HEK293 (cell line): ENCODE data around the gene NIP7.

Source experiments
- BCL11B ChIP-seq: fragments of 450-650 bp; formaldehyde crosslinking; IDR thresholded peaks from 2 replicates; pipeline ENCODE4 v1.5.1; 2016; ENCODE audit warnings: low read depth, missing biosample characterization, missing genetic modification characterization
- BCL6B ChIP-seq: fragments of 450-650 bp; formaldehyde crosslinking; IDR thresholded peaks from 2 replicates; pipeline ENCODE4 v1.5.1; 2017; ENCODE audit warnings: missing biosample characterization, missing genetic modification characterization
- CTCF ChIP-seq: fragments of 450-650 bp; formaldehyde crosslinking; IDR thresholded peaks from 2 replicates; pipeline ENCODE4 v1.5.1; 2016; ENCODE audit warnings: missing biosample characterization, missing genetic modification characterization
- KLF1 ChIP-seq: fragments of 450-650 bp; formaldehyde crosslinking; IDR thresholded peaks from 2 replicates; pipeline ENCODE4 v1.5.1; 2016; ENCODE audit warnings: missing biosample characterization, missing genetic modification characterization
- KLF16 ChIP-seq: fragments of 450-650 bp; formaldehyde crosslinking; IDR thresholded peaks from 2 replicates; pipeline ENCODE4 v1.5.1; 2017; ENCODE audit warnings: missing biosample characterization, missing genetic modification characterization
- KLF8 ChIP-seq: fragments of 450-650 bp; formaldehyde crosslinking; IDR thresholded peaks from 2 replicates; pipeline ENCODE4 v1.5.1; 2016; ENCODE audit warnings: missing biosample characterization, missing genetic modification characterization
- MZF1 ChIP-seq: fragments of 450-650 bp; formaldehyde crosslinking; IDR thresholded peaks from 2 replicates; pipeline ENCODE4 v1.5.1; 2017; ENCODE audit warnings: missing biosample characterization, missing genetic modification characterization, borderline replicate concordance
- SALL2 ChIP-seq: fragments of 450-650 bp; formaldehyde crosslinking; IDR thresholded peaks from 2 replicates; pipeline ENCODE4 v1.5.0; 2017; ENCODE audit warnings: missing biosample characterization, mild to moderate bottlenecking, missing genetic modification characterization, borderline replicate concordance
- WT1 ChIP-seq: fragments of 450-650 bp; formaldehyde crosslinking; IDR thresholded peaks from 2 replicates; pipeline ENCODE4 v1.5.1; 2016; ENCODE audit warnings: missing biosample characterization, missing genetic modification characterization
- ZBTB26 ChIP-seq: fragments of 450-650 bp; formaldehyde crosslinking; optimal IDR thresholded peaks from 2 replicates; pipeline ENCODE3; 2016; ENCODE audit warnings: missing biosample characterization, mild to moderate bottlenecking, missing genetic modification characterization
- ZNF133 ChIP-seq: fragments of 450-650 bp; formaldehyde crosslinking; IDR thresholded peaks from 2 replicates; pipeline ENCODE4 v1.5.1; 2016; ENCODE audit warnings: missing biosample characterization, missing genetic modification characterization
- ZNF138 ChIP-seq: fragments of 450-650 bp; formaldehyde crosslinking; IDR thresholded peaks from 2 replicates; pipeline ENCODE4 v1.5.1; 2016; ENCODE audit warnings: missing biosample characterization, missing genetic modification characterization, borderline replicate concordance
- ZNF214 ChIP-seq: fragments of 450-650 bp; formaldehyde crosslinking; IDR thresholded peaks from 2 replicates; pipeline ENCODE4 v1.5.1; 2017; ENCODE audit warnings: missing biosample characterization, mild to moderate bottlenecking, missing genetic modification characterization, borderline replicate concordance
- ZNF24 ChIP-seq: fragments of 450-650 bp; formaldehyde crosslinking; IDR thresholded peaks from 2 replicates; pipeline ENCODE4 v1.5.1; 2016; ENCODE audit warnings: missing biosample characterization, missing genetic modification characterization
- ZNF292 ChIP-seq: fragments of 450-650 bp; formaldehyde crosslinking; IDR thresholded peaks from 2 replicates; pipeline ENCODE4 v1.5.1; 2016; ENCODE audit warnings: low read depth, missing biosample characterization, missing genetic modification characterization, borderline replicate concordance
- ZNF302 ChIP-seq: fragments of 450-650 bp; formaldehyde crosslinking; IDR thresholded peaks from 2 replicates; pipeline ENCODE4 v1.5.1; 2016; ENCODE audit warnings: missing biosample characterization, missing genetic modification characterization, low read depth
- ZNF544 ChIP-seq: fragments of 450-650 bp; formaldehyde crosslinking; IDR thresholded peaks from 2 replicates; pipeline ENCODE4 v1.5.0; 2017; ENCODE audit warnings: missing biosample characterization, missing genetic modification characterization
- ZNF549 ChIP-seq: fragments of 450-650 bp; IDR thresholded peaks from 2 replicates; pipeline ENCODE4 v1.5.1; 2018; ENCODE audit warnings: missing biosample characterization, missing genetic modification characterization, mild to moderate bottlenecking, inconsistent platforms, moderate library complexity
- ZNF610 ChIP-seq: fragments of 450-650 bp; formaldehyde crosslinking; IDR thresholded peaks from 2 replicates; pipeline ENCODE4 v1.5.1; 2016; ENCODE audit warnings: missing biosample characterization, missing genetic modification characterization, borderline replicate concordance
- ZNF776 ChIP-seq: fragments of 450-650 bp; formaldehyde crosslinking; IDR thresholded peaks from 2 replicates; pipeline ENCODE4 v1.5.0; 2017; ENCODE audit warnings: missing biosample characterization, missing genetic modification characterization, borderline replicate concordance
- TF ChIP-seq, protein P1 (sequence below): fragments of 450-650 bp; formaldehyde crosslinking; IDR thresholded peaks from 2 replicates; pipeline ENCODE4 v1.5.1; 2016; ENCODE audit warnings: missing biosample characterization, missing genetic modification characterization
- TF ChIP-seq, protein P2 (sequence below): fragments of 450-650 bp; IDR thresholded peaks from 2 replicates; pipeline ENCODE4 v1.5.1; 2018; ENCODE audit warnings: missing biosample characterization, mild to moderate bottlenecking, missing genetic modification characterization
- TF ChIP-seq, protein P3 (sequence below): fragments of 450-650 bp; formaldehyde crosslinking; IDR thresholded peaks from 2 replicates; pipeline ENCODE4; 2016; ENCODE audit warnings: missing biosample characterization, missing genetic modification characterization
- TF ChIP-seq, protein P4 (sequence below): fragments of 450-650 bp; formaldehyde crosslinking; IDR thresholded peaks from 2 replicates; pipeline ENCODE4 v1.5.1; 2017; ENCODE audit warnings: missing biosample characterization, missing genetic modification characterization
- TF ChIP-seq, protein P5 (sequence below): IDR thresholded peaks from 2 replicates; pipeline ENCODE4 v1.6.1; 2011; ENCODE audit warnings: mild to moderate bottlenecking, low read depth, low read length, borderline replicate concordance

The NIP7 gene

DNA sequence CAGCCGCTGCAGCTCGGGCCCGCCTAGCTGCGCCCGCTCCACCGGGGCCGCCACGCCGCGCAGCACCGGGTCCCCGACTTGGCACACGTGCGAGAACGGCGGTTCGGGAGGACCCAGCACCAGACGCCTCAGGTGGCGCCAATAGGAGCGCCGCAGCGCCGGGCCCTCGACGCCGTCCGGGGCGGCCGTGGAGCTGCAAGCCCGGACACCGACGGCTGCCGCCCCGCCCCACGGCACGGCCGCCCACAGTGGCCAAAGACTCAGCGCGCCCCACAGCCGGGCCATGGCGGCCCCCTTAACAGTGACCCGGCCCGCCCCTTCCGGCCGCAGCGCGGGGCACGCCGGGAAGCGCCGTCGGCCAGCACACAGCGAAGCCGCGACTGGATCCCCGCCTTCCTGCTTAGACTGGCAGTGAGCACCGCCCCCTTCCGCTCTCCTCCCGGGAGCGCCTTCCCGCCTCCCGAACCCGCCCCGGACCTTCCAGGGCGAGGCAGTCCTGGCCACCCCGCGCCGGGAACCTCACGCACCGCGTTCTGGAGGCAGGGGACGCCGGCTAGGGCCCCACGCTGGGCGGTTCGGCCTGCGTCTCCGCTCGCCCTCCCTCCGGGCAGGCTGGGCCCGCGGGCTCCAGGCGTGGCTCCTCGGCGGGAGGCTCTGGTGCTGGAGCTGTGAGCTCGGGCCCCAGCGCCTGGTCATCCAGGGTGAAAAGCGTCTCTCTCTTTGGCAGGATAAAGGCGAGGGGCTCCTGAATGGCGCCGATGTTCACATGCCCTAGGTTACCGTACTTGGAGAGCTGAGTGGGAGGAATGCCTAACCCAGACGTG is 9.1 kb upstream of the NIP7 start, which contains the start of gene PDF (continued):
- TF ChIP-seq, protein P1, sequence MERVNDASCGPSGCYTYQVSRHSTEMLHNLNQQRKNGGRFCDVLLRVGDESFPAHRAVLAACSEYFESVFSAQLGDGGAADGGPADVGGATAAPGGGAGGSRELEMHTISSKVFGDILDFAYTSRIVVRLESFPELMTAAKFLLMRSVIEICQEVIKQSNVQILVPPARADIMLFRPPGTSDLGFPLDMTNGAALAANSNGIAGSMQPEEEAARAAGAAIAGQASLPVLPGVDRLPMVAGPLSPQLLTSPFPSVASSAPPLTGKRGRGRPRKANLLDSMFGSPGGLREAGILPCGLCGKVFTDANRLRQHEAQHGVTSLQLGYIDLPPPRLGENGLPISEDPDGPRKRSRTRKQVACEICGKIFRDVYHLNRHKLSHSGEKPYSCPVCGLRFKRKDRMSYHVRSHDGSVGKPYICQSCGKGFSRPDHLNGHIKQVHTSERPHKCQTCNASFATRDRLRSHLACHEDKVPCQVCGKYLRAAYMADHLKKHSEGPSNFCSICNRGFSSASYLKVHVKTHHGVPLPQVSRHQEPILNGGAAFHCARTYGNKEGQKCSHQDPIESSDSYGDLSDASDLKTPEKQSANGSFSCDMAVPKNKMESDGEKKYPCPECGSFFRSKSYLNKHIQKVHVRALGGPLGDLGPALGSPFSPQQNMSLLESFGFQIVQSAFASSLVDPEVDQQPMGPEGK (tag by site-specific recombination) = peak; percentile 72; the same call in 1 of the 2 replicates
- 0 out of 2 replicates have a peak, but pooled peaks have one; percentile 39 for TF ChIP-seq ZNF549 (tag by site-specific recombination)
- TF ChIP-seq ZNF776 = no peak
- TF ChIP-seq, protein P2, sequence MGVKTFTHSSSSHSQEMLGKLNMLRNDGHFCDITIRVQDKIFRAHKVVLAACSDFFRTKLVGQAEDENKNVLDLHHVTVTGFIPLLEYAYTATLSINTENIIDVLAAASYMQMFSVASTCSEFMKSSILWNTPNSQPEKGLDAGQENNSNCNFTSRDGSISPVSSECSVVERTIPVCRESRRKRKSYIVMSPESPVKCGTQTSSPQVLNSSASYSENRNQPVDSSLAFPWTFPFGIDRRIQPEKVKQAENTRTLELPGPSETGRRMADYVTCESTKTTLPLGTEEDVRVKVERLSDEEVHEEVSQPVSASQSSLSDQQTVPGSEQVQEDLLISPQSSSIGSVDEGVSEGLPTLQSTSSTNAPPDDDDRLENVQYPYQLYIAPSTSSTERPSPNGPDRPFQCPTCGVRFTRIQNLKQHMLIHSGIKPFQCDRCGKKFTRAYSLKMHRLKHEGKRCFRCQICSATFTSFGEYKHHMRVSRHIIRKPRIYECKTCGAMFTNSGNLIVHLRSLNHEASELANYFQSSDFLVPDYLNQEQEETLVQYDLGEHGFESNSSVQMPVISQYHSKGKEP (tag by site-specific recombination) = 0 out of 2 replicates have a peak, but pooled peaks have one; percentile 25
- TF ChIP-seq ZNF133 (tag by site-specific recombination) = no peak
- no peak for TF ChIP-seq ZNF214 (tag by site-specific recombination)
- TF ChIP-seq, protein P3, sequence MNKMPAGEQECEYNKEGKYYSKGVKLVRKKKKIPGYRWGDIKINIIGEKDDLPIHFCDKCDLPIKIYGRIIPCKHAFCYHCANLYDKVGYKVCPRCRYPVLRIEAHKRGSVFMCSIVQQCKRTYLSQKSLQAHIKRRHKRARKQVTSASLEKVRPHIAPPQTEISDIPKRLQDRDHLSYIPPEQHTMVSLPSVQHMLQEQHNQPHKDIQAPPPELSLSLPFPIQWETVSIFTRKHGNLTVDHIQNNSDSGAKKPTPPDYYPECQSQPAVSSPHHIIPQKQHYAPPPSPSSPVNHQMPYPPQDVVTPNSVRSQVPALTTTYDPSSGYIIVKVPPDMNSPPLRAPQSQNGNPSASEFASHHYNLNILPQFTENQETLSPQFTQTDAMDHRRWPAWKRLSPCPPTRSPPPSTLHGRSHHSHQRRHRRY = no peak
- TF ChIP-seq SALL2 (tag by site-specific recombination) = no peak
- TF ChIP-seq ZNF610 (tag by site-specific recombination) = no peak
- TF ChIP-seq ZNF302 (tag by site-specific recombination) = no peak
- no peak for TF ChIP-seq ZNF138 (tag by site-specific recombination)
- TF ChIP-seq, protein P4, sequence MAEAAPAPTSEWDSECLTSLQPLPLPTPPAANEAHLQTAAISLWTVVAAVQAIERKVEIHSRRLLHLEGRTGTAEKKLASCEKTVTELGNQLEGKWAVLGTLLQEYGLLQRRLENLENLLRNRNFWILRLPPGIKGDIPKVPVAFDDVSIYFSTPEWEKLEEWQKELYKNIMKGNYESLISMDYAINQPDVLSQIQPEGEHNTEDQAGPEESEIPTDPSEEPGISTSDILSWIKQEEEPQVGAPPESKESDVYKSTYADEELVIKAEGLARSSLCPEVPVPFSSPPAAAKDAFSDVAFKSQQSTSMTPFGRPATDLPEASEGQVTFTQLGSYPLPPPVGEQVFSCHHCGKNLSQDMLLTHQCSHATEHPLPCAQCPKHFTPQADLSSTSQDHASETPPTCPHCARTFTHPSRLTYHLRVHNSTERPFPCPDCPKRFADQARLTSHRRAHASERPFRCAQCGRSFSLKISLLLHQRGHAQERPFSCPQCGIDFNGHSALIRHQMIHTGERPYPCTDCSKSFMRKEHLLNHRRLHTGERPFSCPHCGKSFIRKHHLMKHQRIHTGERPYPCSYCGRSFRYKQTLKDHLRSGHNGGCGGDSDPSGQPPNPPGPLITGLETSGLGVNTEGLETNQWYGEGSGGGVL = peak; percentile 96
- TF ChIP-seq KLF16 = peak; percentile 91
- no peak for TF ChIP-seq WT1 (tag by site-specific recombination)
- TF ChIP-seq, protein P5, sequence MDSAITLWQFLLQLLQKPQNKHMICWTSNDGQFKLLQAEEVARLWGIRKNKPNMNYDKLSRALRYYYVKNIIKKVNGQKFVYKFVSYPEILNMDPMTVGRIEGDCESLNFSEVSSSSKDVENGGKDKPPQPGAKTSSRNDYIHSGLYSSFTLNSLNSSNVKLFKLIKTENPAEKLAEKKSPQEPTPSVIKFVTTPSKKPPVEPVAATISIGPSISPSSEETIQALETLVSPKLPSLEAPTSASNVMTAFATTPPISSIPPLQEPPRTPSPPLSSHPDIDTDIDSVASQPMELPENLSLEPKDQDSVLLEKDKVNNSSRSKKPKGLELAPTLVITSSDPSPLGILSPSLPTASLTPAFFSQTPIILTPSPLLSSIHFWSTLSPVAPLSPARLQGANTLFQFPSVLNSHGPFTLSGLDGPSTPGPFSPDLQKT = peak; percentile 53; the same call in 1 of the 2 replicates
- no peak for TF ChIP-seq ZNF544 (tag by site-specific recombination)
- no peak for TF ChIP-seq MZF1 (tag by site-specific recombination)
- peak; percentile 82 for TF ChIP-seq CTCF (tag by site-specific recombination)
- TF ChIP-seq KLF1 = peak; percentile 87
- TF ChIP-seq ZBTB26 (tag by site-specific recombination) = peak; percentile 61
- TF ChIP-seq BCL11B (tag by site-specific recombination) = no peak
- TF ChIP-seq KLF8 = peak; percentile 88; the same call in 1 of the 2 replicates
- TF ChIP-seq BCL6B (tag by site-specific recombination) = no peak
- TF ChIP-seq ZNF292 = no peak
- no peak for TF ChIP-seq ZNF24
